Measurements from ENCODE around the gene COA8. TPM values are rescaled to one million over a fixed set of nuclear protein-coding genes. Genes with fewer than 3 reads are reported as not detected.
A peak's percentile ranks its signal among the peaks of the same experiment; 100 is the strongest.

COA8 gene
- total and polyA plus RNA-seq, 2 of the 4 experiments (the other 2 are of a cell fraction), result 12.2 to 21.1 TPM

DNA sequence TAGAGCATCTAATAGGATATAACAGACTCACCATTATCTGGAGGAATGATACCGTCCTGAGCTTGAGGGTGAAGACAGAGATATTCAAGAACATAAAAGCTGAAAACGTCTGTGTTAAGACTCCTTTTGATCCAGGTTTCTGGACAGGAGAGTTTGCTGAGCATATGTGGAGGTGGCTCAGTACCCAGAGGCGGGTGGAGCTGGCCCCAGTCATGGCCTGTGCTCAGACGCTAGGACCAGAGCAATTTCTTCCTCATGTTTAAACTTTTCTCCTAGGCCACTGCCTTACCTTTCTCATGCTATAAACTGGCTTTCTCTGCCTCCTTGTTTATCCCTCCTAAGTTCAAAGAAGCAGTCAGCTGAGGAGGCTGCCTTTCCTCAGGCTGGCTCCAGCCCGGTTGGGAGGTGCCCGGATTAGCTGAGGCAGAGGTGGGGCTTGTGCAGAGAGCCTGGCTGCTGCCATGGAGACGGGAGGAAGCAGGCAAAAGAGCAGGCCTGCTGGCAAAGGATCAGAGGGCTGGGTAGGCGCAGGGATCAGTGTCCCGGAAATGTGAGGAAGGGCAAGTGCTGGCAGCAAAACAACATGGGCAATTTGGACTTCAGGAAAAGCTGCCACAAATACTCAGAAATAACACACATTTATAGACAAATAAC, 13.7 kb downstream of the COA8 start:
- Histone ChIP-seq H2AFZ (replicated peaks; ENCODE audit: low read length, poor library complexity) (no peak overlapping the region), H2BK20ac (ENCODE audit: low read depth, low read length) (no peak overlapping the region), H4K20me1 (ENCODE audit: insufficient read depth, low read length) (peaks cover 37% of the 10 kb centered on the region), H3K23ac (ENCODE audit: low read depth, low read length) (no peak overlapping the region), H3K9ac (ENCODE audit: low read depth, low read length) (no peak overlapping the region), H3K14ac (replicated peaks; ENCODE audit: low read depth, low read length) (no peak overlapping the region), H2BK120ac (ENCODE audit: low read depth, low read length) (no peak overlapping the region), H2AK5ac (ENCODE audit: low read depth, low read length) (0 out of 2 replicates have a peak overlapping the region, but pooled peaks have one; percentile 1), H2BK15ac (ENCODE audit: low read depth, low read length) (no peak overlapping the region), H3K9me1 (ENCODE audit: insufficient read depth, low read length) (peaks cover 12% of the 10 kb centered on the region; the same call in 1 of the 2 replicates), H3K4ac (ENCODE audit: low read depth, low read length) (0 out of 2 replicates have a peak overlapping the region, but pooled peaks have one; percentile 16), H3K4me2 (ENCODE audit: low read depth, low read length) (peak overlapping the region; percentile 5), H4K91ac (ENCODE audit: insufficient read depth, low read depth, low read length) (no peak overlapping the region), H3K4me1 (ENCODE audit: control insufficient read depth, insufficient read depth, low read length) (peaks cover 15% of the 10 kb centered on the region), H3K27me3 (ENCODE audit: control insufficient read depth, insufficient read depth, low read length) (no peaks in the 10 kb centered on the region), H3K18ac (ENCODE audit: low read depth, low read length) (no peak overlapping the region), H3K9me3 (ENCODE audit: control insufficient read depth, insufficient read depth, low read length) (no peaks in the 10 kb centered on the region), H2BK5ac (ENCODE audit: low read depth, low read length, poor library complexity, severe bottlenecking) (no peak overlapping the region), H2AK9ac (replicated peaks; ENCODE audit: low read depth, low read length, poor library complexity) (peak overlapping the region; percentile 26), H3K27ac (ENCODE audit: insufficient read depth, low read length) (peak overlapping the region; percentile 6; the same call in 1 of the 2 replicates), H3K36me3 (ENCODE audit: control insufficient read depth, insufficient read depth, low read length) (peaks cover 26% of the 10 kb centered on the region), H3K4me3 (ENCODE audit: insufficient read depth, low read depth, low read length) (no peak overlapping the region), H3K56ac (ENCODE audit: extremely low read depth, insufficient read depth, low read length) (no peak overlapping the region), H3K79me1 (ENCODE audit: low read depth in 1 of 2, low read length in 2 of 2) (peaks cover 37 to 53% of the 10 kb centered on the region in 2 experiments), H4K5ac (ENCODE audit: low read depth, low read length) (no peak overlapping the region), H4K8ac (ENCODE audit: low read depth in 2 of 2, low read length in 2 of 2) (peak overlapping the region in 1 of 2 experiments; percentile 3; a peak in 1 of 4 replicates)
- DNase-seq (peak; percentile 80), ATAC-seq (ENCODE audit: low read depth) (peak; percentile 95)
- WGBS, 2 experiments (ENCODE audit: extremely low coverage in 2 of 2, insufficient read length in 1 of 2), result 0% methylated on average over 3 of the region's 9 CpGs; no CpG with 5 or more reads in 1 of the 2 experiments
- ChIA-PET POLR2A (ENCODE audit: unreplicated experiment) (no interaction called here), CTCF (interaction anchor here (0.7 to 1.2 kb wide), 2 partner anchors 80 to 118 kb away, joined by 3 read pairs; no protein-coding TSS in a partner anchor)
- BruUV-seq (replicated peaks), result no TSS peak
- dilution Hi-C loops (cut with HindIII; ENCODE audit: low sequenced_read_pairs, unreplicated experiment), result no loop called here
- in situ Hi-C loops (cut with MboI; ENCODE audit: low sequenced_read_pairs), result loop anchor here (10.0 kb wide), 2 partner anchors 108 to 338 kb away; no protein-coding TSS in a partner anchor
- intact Hi-C loops (cut with micrococcal nuclease), result loop anchor here (10.0 kb wide), 1 partner anchor 408 kb away; no protein-coding TSS in a partner anchor
- TF ChIP-seq RAD21 (IDR thresholded peaks at IDR 0.05; ENCODE audit: low read length), result peak; percentile 11; the same call in 1 of the 2 replicates
- TF ChIP-seq SMC3 (IDR thresholded peaks at IDR 0.05; ENCODE audit: low read depth, low read length), result no peak
- TF ChIP-seq MXI1 (IDR thresholded peaks at IDR 0.05; ENCODE audit: borderline replicate concordance, low read depth, low read length), result peak; percentile 81
- no peak for TF ChIP-seq MAFK (IDR thresholded peaks at IDR 0.05; ENCODE audit: low read depth, low read length)
- peak; percentile 45; the same call in 1 of the 2 replicates for TF ChIP-seq MAZ (IDR thresholded peaks at IDR 0.05; ENCODE audit: borderline replicate concordance, low read depth, low read length)
- TF ChIP-seq, protein P1, sequence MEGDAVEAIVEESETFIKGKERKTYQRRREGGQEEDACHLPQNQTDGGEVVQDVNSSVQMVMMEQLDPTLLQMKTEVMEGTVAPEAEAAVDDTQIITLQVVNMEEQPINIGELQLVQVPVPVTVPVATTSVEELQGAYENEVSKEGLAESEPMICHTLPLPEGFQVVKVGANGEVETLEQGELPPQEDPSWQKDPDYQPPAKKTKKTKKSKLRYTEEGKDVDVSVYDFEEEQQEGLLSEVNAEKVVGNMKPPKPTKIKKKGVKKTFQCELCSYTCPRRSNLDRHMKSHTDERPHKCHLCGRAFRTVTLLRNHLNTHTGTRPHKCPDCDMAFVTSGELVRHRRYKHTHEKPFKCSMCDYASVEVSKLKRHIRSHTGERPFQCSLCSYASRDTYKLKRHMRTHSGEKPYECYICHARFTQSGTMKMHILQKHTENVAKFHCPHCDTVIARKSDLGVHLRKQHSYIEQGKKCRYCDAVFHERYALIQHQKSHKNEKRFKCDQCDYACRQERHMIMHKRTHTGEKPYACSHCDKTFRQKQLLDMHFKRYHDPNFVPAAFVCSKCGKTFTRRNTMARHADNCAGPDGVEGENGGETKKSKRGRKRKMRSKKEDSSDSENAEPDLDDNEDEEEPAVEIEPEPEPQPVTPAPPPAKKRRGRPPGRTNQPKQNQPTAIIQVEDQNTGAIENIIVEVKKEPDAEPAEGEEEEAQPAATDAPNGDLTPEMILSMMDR (conservative IDR thresholded peaks at IDR 0.05; ENCODE audit: low read depth, low read length), result no peak
- TF ChIP-seq RCOR1 (IDR thresholded peaks at IDR 0.05; ENCODE audit: insufficient replicate concordance, low read length), result no peak
- TF ChIP-seq POLR2A (IDR thresholded peaks at IDR 0.05; ENCODE audit: low read depth, low read length), result no peak
- TF ChIP-seq NFE2L2 (IDR thresholded peaks at IDR 0.05; ENCODE audit: low read depth, low read length), result no peak
- no peak for TF ChIP-seq CHD1 (IDR thresholded peaks at IDR 0.05; ENCODE audit: low read depth, low read length)
- no peak for TF ChIP-seq BHLHE40 (IDR thresholded peaks at IDR 0.05; ENCODE audit: low read depth, low read length)
- TF ChIP-seq, protein P2, sequence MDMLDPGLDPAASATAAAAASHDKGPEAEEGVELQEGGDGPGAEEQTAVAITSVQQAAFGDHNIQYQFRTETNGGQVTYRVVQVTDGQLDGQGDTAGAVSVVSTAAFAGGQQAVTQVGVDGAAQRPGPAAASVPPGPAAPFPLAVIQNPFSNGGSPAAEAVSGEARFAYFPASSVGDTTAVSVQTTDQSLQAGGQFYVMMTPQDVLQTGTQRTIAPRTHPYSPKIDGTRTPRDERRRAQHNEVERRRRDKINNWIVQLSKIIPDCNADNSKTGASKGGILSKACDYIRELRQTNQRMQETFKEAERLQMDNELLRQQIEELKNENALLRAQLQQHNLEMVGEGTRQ (IDR thresholded peaks at IDR 0.05; ENCODE audit: low read depth, low read length), result 0 out of 2 replicates have a peak, but pooled peaks have one; percentile 5
- TF ChIP-seq CEBPB (IDR thresholded peaks at IDR 0.05; ENCODE audit: low read depth, low read length), result no peak
- no peak for TF ChIP-seq RFX5 (IDR thresholded peaks at IDR 0.05; ENCODE audit: low read depth, low read length)
- TF ChIP-seq FOS (IDR thresholded peaks at IDR 0.05; ENCODE audit: low read depth, low read length), result no peak
